Neural crest cell (in vitro differentiated cells): ENCODE results near the gene CAPS. TPM values are rescaled to one million over a fixed set of nuclear protein-coding genes. Genes with fewer than 3 reads are reported as not detected.
A peak's percentile ranks its signal among the peaks of the same experiment; 100 is the strongest.

ENCODE experiments used
- DNase-seq: peaks from one replicate; pipeline ENCODE4 v3.0.0; 2021; ENCODE audit warnings: low read depth, mixed read lengths, low spot score
- H3K27ac Mint-ChIP-seq: one replicate; pipeline ENCODE4 v1.8.0; 2021; ENCODE audit warnings: mild to moderate bottlenecking, mixed read lengths; ENCODE audit not compliant: unreplicated experiment
- H3K27me3 Mint-ChIP-seq: 2 replicates; pipeline ENCODE4 v1.8.0; 2021; ENCODE audit warnings: low read depth, mild to moderate bottlenecking, mixed read lengths
- H3K36me3 Mint-ChIP-seq: 2 replicates; pipeline ENCODE4 v1.8.0; 2021; ENCODE audit warnings: low read depth, mild to moderate bottlenecking, mixed read lengths
- H3K4me1 Mint-ChIP-seq: 2 replicates; pipeline ENCODE4 v1.8.0; 2021; ENCODE audit warnings: mixed read lengths
- H3K4me3 Mint-ChIP-seq: one replicate; pipeline ENCODE4 v1.8.0; 2021; ENCODE audit warnings: mild to moderate bottlenecking, mixed read lengths
- H3K9me3 Mint-ChIP-seq: 2 replicates; pipeline ENCODE4 v1.8.0; 2021; ENCODE audit warnings: mixed read lengths
- CTCF ChIP-seq: fragments of 200-600 bp; sonication (generic); conservative IDR thresholded peaks from 2 replicates; pipeline ENCODE4 v1.5.0; 2021; ENCODE audit warnings: antibody characterized with exemption, mild to moderate bottlenecking
- total RNA-seq: library from RNA; stranded (reverse); gene quantifications from 2 replicates; pipeline ENCODE4 v1.2.1, GENCODE V29; 2021

The CAPS gene
- total RNA-seq, 1 donor from 2014 or later, result 2.6 TPM

- Mint-ChIP-seq H3K36me3 (peaks cover 4% of the 10 kb centered on the region), H3K4me1 (no peaks in the 10 kb centered on the region), H3K4me3 (no peak overlapping the region), H3K27me3 (no peaks in the 10 kb centered on the region), H3K9me3 (no peaks in the 10 kb centered on the region), H3K27ac (no peak overlapping the region)
- DNase-seq, result no peak
- TF ChIP-seq CTCF, result no peak
Observed at GRCh38 chr19:5926641-5927440, 12.8 kb downstream of the CAPS start.

- Mint-ChIP-seq H3K4me1 (no peaks in the 10 kb centered on the region), H3K4me3 (no peak overlapping the region), H3K36me3 (peaks cover 3% of the 10 kb centered on the region), H3K27ac (no peak overlapping the region), H3K27me3 (no peaks in the 10 kb centered on the region), H3K9me3 (no peaks in the 10 kb centered on the region)
- no peak for TF ChIP-seq CTCF
- DNase-seq, result no peak
Observed at GRCh38 chr19:5927441-5927821, 13.4 kb downstream of the CAPS start.

GRCh38 chr19:5929179-5929578, 15.1 kb downstream of the CAPS start:
- Mint-ChIP-seq H3K27me3 (no peaks in the 10 kb centered on the region), H3K27ac (no peak overlapping the region), H3K4me1 (no peaks in the 10 kb centered on the region), H3K4me3 (no peak overlapping the region), H3K36me3 (peaks cover 3% of the 10 kb centered on the region), H3K9me3 (no peaks in the 10 kb centered on the region)
- DNase-seq, result no peak
- TF ChIP-seq CTCF, result no peak

- no peak for TF ChIP-seq CTCF
- Mint-ChIP-seq H3K9me3 (no peaks in the 10 kb centered on the region), H3K27ac (peak overlapping the region; percentile 71), H3K4me3 (no peak overlapping the region), H3K36me3 (peaks cover 3% of the 10 kb centered on the region), H3K4me1 (no peaks in the 10 kb centered on the region), H3K27me3 (no peaks in the 10 kb centered on the region)
- DNase-seq, result no peak
Observed at GRCh38 chr19:5929625-5930024, 15.6 kb downstream of the CAPS start.

GRCh38 chr19:5931251-5931650, 17.2 kb downstream of the CAPS start:
- H3K27me3 Mint-ChIP-seq, result no peaks in the 10 kb centered on the region
- TF ChIP-seq CTCF, result no peak
- H3K4me3 Mint-ChIP-seq, result no peak overlapping the region
- no peaks in the 10 kb centered on the region for H3K9me3 Mint-ChIP-seq
- H3K27ac Mint-ChIP-seq, result no peak overlapping the region
- no peak for DNase-seq
- H3K36me3 Mint-ChIP-seq, result peaks cover 3% of the 10 kb centered on the region
- no peaks in the 10 kb centered on the region for H3K4me1 Mint-ChIP-seq
